ENCODE data around the gene KCNJ16. TPM values are rescaled to one million over a fixed set of nuclear protein-coding genes. Genes with fewer than 3 reads are reported as not detected.

The KCNJ16 gene
- polyA plus RNA-seq, 3 donors, result 1.8 to 13.7 TPM; not detected in 1

DNA sequence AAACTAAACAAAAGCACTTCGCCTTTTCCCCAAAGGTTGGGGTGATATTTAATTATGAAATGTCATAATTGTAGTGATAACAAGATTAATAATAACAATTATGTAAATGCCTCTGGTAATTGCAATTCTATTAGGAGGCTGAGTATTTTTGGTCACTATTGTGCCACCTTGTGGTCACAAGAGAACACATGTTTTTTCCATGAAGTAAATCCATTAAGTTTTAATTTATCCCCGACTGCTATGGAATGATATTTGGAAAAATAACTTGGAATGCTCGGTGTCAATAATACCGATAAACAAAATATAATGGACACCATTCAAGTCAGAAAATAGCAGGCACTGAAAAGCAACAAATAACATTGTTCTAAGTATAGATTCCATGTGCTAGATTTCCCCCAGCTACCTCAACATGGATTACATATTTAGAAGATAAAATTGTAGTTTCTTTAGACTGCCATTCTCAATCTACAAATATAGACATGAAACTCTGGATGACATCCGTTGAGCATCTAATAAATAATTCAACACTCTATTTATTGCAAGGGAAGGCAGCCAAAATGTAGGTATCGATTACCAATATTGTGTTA lies 69.3 kb downstream of the KCNJ16 start:
- no peak overlapping the region for H3K27ac ChIP-seq (ENCODE audit: low read depth, low read length)
- WGBS, 3 donors, result 20 to 29% (median 26%) methylated on average over 6 of the region's 6 CpGs

DNA sequence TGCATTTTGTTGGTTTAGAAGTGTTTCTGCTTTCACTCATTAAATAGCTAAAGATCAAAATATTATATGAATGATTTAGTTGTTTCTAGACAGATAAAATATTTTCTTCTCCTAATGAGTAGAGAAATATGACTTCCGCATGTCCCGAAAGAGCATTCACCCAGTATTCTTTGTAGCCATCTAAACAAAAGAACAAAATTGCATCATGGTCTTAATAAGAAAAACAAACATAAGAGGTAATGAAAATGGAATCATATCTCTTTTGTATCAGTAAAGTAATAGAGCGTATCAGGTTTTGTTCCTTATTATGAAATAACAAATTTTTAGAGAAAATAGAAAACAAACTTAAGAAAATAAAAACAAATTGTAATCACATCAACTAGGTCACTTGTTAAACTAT lies 78.2 kb downstream of the KCNJ16 start:
- 91 to 96% (median 94%) methylated on average over 3 of the region's 3 CpGs for WGBS, 3 donors

DNA sequence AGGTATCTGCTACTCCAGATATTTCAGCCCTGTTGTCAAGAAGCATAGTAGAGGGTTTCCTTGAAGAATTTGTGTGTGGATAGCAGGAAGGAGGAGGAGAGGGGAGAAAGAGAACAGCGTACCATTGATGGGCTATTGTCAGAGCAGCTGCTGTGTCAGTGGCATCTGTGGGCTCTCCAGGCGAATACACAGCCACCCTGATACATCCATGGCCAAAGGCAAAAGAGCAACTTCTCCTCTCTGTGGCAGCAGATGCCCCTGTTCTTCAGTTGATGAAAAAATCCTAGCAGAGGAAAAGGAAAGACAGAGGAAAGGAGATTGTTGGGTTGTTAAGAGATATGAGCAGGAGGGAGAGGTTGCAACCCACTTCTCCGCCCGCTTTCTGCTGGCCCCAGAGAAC lies 82.1 kb downstream of the KCNJ16 start:
- H3K27ac ChIP-seq (ENCODE audit: low read depth, low read length), result no peak overlapping the region
- WGBS, 3 donors, result 86 to 92% (median 90%) methylated on average over 4 of the region's 4 CpGs

More for the DNA sequence above, 78.2 kb downstream of the KCNJ16 start:
- H3K27ac ChIP-seq (ENCODE audit: low read depth, low read length), result no peak overlapping the region

DNA sequence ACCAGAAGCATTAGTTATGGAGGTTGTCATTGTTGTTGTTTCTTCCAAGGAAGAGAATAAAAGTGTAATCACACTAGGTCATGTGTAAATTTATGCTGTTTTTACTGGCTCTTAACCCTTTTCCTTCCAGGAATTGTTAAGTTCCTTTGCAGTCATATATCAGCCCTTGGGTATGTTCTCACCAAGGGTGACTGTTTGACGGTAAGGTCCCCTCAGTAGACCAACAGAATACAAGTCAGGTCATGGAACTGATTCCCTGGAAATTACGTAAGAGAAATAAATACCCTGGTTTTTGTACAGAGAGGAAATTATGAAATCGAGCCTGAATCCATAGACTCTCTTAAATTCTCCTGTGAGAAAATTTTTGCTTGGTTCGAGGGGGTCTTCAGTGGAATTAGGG lies 83.2 kb downstream of the KCNJ16 start:
- H3K27ac ChIP-seq (ENCODE audit: low read depth, low read length), result no peak overlapping the region
- 57 to 77% (median 68%) methylated on average over 4 of the region's 4 CpGs for WGBS, 3 donors

DNA sequence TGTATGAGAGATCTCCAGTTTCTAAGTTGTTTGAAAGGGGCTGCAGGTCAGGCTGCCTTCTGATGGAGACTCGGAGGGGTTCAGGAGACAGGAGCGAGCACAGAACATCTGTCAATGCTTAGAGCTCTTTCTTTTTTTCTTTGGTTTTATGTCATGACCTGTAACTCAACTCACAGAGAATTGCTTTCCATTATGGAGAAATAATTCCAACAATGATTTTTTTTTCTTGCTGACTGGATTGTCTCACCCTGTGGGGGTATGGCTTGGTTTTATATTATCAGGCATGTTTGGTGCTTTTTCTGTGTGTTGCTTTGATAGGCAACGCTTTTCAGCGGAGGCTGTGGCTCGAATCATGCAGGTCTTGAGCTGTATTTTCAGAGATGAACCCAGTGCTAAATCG lies 83.6 kb downstream of the KCNJ16 start:
- H3K27ac ChIP-seq (ENCODE audit: low read depth, low read length), result no peak overlapping the region
- WGBS, 3 donors, result 68 to 82% (median 76%) methylated on average over 6 of the region's 6 CpGs

DNA sequence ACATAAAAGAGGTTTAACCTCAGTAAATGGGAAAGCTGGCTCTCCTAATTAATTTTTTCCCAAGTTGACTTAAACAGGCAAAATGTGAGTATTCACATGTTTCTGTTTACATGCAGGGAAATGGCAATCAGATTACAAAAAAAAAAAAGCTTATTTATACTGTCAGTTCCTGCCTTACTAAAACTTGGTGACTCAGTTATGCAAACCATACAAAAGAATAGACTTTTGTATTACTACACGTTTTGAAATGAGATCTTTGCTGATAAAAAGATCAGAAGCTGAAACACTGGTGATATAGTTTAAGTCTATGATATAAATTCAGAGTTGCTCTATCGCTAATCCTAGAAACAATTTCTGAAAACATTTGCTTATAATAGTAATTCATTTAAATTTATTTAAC lies 85.0 kb downstream of the KCNJ16 start:
- WGBS, 3 donors, result 48 to 70% (median 67%) methylated on average over 2 of the region's 2 CpGs
- no peak overlapping the region for H3K27ac ChIP-seq (ENCODE audit: low read depth, low read length)

DNA sequence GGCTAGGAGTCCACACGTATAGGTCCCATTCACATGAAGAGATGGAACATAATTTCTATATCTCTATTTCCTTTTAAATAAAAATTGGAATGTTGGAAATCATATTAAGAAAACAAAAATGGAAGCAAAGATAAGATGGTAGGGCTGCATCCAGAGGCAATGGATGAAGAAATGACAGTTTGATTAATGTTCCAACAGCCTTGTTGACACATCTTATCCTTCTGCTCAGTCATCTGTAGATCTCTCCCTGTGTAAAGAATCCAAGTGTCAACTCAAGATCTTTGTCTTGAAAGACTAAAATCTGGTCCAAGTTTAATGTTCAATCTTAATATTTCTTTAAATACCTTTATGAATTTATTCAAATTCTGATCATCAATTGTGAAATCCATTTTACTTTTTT lies 86.5 kb downstream of the KCNJ16 start:
- H3K27ac ChIP-seq (ENCODE audit: low read depth, low read length), result no peak overlapping the region
- 69 to 88% (median 78%) methylated on average over 1 of the region's 1 CpG for WGBS, 3 donors

DNA sequence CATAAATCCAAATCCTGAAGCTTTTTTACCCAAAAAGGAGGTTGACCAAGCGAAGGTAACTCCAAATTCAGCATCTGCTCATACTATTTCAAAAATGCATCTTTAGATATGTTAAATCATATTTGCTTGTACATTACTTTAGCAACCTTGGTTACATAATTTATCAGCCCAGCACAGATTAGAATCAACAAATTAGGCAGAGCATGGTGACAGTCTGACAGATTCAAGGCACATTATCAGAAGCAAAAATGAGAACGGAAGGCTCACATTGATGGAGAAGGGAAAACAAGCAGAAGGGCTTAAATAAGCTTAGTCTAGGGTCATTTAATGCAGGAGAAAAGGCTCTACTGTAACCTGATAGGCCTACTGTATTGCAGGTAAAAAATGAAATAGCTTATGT lies 90.4 kb downstream of the KCNJ16 start:
- 62 to 87% (median 87%) methylated on average over 2 of the region's 2 CpGs for WGBS, 3 donors
- H3K27ac ChIP-seq (ENCODE audit: low read depth, low read length), result no peak overlapping the region

DNA sequence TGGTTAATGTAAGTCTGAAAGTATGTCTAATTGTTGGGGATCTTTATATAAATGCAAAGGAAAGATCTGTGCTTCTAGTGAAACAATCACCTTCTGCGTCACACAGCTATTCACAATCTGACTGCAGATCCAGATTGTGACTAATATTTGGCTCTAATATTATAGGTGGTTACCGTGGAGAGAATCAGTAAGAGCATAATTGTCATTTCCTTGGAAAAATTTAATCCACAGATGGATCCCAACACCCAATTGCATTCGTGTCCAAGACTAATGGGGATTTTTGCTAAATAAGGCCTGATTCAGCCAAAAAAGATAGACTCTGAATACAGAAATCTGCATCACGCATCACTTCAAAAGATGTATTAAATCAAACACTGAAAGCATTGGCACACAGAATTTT lies 91.6 kb downstream of the KCNJ16 start:
- 79 to 82% (median 81%) methylated on average over 4 of the region's 4 CpGs for WGBS, 3 donors
- no peak overlapping the region for H3K27ac ChIP-seq (ENCODE audit: low read depth, low read length)

DNA sequence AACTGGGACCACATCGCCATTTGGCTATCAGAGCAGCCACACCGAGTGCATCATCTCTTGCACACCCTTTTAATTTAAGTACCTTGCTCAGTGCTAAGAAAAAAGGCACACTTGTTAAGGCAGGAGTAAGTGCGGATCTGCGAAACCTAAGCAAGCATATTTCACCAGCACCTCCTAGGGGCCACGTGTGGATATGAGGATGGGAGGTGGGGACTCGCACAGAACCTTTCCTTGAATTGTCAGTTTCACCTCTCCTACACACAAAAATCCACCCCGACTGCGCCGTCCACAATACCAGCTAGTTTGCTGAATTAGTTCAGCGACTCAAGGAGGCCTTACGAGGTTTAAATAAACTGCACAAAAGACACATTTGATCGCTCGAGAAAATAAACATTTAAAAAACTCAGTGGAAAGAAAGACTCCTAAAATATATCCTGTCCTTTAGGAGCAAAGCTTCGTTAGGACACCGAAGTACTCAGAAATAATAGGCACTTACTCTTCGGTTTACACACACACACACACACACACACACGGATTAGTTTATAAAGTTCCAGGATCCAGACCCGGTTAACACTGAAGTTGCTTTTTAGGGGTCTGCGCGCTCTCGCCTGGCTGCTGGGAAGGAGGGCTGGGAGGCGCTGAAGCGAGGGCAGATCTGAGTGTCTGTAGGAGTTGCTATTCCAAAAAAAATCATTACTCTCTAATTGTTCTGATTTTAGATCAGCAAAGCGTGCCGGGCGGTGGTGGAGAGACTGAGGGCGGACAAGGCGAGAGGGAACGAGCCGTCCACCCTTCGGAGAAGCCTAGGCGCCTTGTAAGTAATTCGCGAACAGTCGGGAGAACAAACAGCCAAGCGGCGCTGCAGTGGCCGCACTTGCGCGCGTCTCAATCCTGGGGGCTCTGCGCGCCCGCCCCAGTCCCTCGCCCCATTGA lies 93.3 kb downstream of the KCNJ16 start:
- no peak overlapping the region for H3K27ac ChIP-seq (ENCODE audit: low read depth, low read length)
- 1 to 2% (median 1%) methylated on average over 44 to 45 of the region's 45 CpGs for WGBS, 3 donors

DNA sequence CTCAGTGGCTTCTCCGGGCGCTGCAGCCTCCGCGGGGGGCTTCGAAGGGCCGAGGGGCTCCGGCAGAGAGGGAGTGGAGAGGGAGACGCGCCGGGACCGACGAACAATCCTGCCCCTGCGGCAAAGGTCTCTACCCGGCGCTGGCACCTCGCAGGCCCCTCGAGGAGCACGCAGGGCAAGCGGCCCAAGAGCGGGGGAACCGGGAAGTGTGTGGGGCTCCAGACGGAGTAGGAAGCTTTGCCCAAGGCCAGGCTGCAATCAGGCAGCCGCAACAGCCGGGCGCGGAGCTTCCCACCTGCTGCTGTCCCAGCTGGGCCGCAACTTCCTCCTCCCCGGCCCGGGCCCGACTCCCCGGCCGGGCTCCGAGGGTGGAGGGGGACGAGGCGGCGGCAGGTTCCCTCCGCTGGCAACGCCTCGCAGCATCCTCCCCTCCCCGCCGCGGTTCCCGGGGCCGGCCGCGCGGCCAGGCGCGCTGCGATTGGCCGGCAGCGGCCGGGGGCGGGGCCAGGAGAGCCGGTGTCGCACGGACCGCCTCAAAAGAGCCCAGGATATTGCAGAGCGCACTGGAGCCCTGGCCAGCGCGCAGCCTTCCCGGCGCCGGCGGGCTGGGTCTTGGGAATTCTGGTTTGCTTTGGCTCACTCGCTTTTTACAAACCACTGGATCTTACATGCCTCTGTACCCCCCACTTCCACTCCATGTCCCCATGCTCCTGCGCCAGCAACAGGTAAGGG lies 94.1 kb downstream of the KCNJ16 start, which contains the start of gene KCNJ2:
KCNJ2 (plus strand) TSS at position 556 of the 732 bp plus-strand sequence. CDS start 5,508 bp downstream, outside the sequence.
- 0 to 1% (median 1%) methylated on average over 44 to 67 of the region's 67 CpGs for WGBS, 3 donors
- H3K27ac ChIP-seq (ENCODE audit: low read depth, low read length), result no peak within 1 kb of the TSS

DNA sequence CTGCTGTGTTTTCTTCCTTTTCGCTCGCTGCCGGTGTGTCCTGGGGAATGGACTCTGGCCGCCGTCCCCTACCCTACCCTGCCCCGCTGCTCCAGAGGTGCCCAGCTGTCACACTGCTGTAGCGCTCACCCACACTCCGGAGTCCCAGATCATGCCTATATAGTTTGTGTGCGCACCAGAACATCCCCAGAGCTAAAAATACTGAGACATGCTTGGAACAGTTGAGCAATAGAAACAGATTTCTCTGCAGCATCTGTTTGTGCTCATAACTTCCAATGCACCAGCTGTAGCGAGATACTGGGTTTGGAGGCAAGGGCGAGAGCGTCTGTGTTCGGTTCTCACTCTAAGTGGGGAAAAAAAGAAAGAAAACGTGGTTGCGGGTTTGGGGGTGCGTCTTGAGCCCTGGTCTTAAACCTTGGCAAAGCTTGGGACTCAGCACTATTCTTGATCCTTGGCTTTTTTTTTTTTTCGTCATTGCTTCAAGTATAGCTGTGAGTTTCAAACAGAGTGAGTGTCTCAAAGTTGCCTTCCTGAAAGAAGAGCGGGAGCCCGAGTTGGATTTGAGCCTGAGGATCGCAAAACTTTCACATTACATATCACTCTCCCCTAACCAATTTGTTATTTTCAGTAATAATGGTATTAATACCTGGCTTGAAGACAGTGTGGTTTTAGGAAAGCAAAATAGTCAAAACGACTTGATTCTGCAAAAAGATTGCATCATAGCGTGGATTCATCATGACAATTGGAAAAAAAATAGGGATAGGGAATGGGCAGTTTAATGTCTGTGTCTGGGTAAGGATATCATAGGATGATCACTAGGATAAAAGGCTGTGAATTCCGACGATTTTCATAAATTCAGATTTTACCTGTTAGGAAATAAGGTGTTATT lies 94.9 kb downstream of the KCNJ16 start:
- WGBS, 3 donors, result 7 to 8% (median 7%) methylated on average over 24 of the region's 24 CpGs
- no peak overlapping the region for H3K27ac ChIP-seq (ENCODE audit: low read depth, low read length)

DNA sequence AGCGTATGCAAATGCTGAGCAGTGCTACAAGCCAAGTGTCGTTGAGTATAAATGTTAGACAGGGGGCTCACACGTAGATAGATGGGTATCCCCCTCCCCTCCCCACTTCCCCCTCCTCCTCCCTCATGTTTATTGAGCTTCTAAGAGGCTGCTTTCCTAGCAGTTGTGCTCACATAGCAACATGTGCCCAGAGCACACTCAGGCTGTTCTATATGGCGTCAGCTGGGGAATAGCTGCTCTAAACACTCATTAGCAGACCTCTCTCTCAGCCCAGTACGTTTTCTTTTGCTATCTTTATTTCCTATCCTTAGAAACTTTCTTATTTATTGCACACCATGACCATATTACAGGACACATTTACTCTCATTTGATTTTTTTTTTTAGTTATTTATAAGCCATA lies 96.1 kb downstream of the KCNJ16 start:
- no peak overlapping the region for H3K27ac ChIP-seq (ENCODE audit: low read depth, low read length)
- WGBS, 3 donors, result 52 to 57% (median 56%) methylated on average over 5 of the region's 5 CpGs

DNA sequence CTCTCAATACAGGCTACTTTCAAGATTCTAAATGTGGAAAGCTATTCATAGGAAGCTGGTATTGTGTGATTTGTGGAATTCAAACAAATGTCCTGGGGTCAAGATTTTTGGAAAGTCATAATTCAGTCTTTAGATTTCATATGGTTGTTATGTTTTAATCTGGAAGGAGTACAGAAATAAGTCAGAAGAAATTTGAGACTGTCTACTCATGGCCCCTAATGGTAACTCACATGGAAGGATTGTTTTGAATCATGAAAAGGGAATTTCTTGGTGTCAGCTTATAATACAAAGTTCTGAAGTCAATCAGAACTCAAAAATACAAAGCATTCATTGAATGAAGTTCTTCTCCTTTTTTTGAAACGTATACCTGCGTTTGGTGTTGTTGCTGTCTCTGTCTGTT lies 97.4 kb downstream of the KCNJ16 start:
- 43 to 90% (median 77%) methylated on average over 2 of the region's 2 CpGs for WGBS, 3 donors
- no peak overlapping the region for H3K27ac ChIP-seq (ENCODE audit: low read depth, low read length)

DNA sequence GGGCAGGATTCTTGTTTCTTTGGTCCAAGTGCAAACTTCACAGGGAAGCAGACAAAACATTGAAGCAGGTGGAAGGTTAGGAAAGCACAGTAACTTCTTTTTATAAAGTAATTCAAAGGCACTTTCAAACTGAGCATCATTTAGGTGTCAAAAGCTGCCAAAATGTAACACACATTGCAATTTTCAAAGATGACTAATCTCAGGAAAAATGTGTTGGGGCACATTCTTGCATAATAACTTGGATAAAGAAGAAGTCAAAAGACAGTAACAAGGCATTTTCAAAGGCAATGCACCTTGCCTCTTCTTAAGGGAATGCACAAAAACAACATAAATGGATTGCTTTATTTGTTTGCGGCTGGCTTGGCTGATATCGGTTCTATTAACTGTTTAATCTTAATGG lies 97.9 kb downstream of the KCNJ16 start:
- 71 to 93% (median 80%) methylated on average over 2 of the region's 2 CpGs for WGBS, 3 donors
- no peak overlapping the region for H3K27ac ChIP-seq (ENCODE audit: low read depth, low read length)

DNA sequence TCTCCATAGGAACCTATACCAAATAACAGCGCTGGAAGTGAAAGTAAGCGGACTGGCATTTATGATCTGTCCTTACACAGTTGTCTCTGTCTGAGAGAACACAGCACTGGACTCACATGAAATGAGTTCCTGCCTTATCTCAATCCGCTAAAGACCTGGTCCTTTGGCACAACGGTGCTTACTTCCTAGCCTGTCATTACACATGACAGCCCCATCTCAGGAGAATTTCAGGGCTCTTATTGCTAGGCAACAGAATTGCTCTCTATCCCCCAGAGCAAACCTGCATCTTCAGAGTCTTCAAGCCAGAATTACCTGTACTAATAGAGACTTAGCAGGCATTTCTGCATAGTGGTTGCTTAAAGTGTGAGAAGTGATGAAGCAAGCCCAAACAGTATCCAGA lies 98.7 kb downstream of the KCNJ16 start:
- no peak overlapping the region for H3K27ac ChIP-seq (ENCODE audit: low read depth, low read length)

DNA sequence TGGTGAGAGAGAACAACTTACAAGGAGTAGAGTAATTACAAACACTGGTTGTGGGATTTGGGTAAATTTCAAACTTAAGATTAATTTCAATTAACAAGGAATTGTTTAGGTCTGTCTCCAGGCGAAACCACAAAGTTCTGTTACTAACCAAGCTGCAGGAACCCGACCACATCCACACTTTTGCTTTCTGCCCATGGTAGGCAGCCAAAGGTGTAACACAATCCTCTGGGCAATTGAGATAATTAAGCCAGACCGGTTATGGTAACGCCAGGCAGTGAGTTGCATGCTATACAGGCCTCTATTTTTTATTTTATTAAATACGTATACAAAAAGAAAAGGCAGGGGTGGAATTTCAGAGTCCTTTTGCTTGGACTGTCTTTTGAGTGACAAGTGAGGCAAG lies 106.4 kb downstream of the KCNJ16 start:
- WGBS, 3 donors, result 71 to 85% (median 83%) methylated on average over 5 of the region's 5 CpGs

More for the DNA sequence above, 98.7 kb downstream of the KCNJ16 start:
- WGBS, 3 donors, result 64 to 73% (median 69%) methylated on average over 4 of the region's 4 CpGs

DNA sequence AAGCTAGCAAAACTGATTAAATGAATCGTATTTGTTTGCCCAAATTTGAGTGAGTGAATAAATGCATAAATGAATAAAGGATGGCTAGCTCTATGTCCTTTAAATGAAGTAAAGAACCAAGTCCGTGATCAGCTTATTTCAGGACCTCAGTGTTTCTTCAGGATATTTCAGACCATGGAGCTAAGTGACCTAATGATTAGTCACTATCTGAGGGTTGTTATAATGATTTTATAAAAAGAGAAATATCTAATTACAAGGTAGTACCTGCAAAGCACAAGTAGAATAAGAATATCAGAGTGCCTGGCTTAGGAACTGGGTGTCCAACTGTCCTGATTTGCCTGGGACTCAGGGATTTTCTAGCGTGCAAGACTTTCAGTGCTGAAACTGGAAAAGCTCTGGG lies 106.8 kb downstream of the KCNJ16 start:
- no peak overlapping the region for H3K27ac ChIP-seq (ENCODE audit: low read depth, low read length)
- 89 to 93% (median 91%) methylated on average over 3 of the region's 3 CpGs for WGBS, 3 donors

More for the DNA sequence above, 106.4 kb downstream of the KCNJ16 start:
- H3K27ac ChIP-seq (ENCODE audit: low read depth, low read length), result no peak overlapping the region

Measured in adipose tissue (tissue), 3 donors.